GM12892 (cell line): Measurements from ENCODE around the gene OPCML.

Experiments used
- POLR2AphosphoS5 ChIP-seq: IDR thresholded peaks from 2 replicates; pipeline ENCODE4 v1.6.1; 2011; ENCODE audit warnings: low read depth, low read length, control low read depth
- TAF1 ChIP-seq: IDR thresholded peaks from 2 replicates; pipeline ENCODE4 v1.6.1; 2011; ENCODE audit warnings: low read depth, mild to moderate bottlenecking, control low read depth, low read length, borderline replicate concordance

- no peak for TF ChIP-seq POLR2AphosphoS5
- no peak for TF ChIP-seq TAF1
Measured at GRCh38 chr11:132643239-132643638, 889.1 kb downstream of the OPCML start.
